DND-41 (cell line): Measurements from ENCODE around the gene TKFC.

Experiments used
- ATAC-seq: fragments of 200-7000 bp; cut with Tn5 transposase; 3 replicates; pipeline ENCODE4 v1.9.1; 2021; ENCODE audit warnings: low read depth; ENCODE audit not compliant: insufficient read depth
- DNase-seq: peaks from one replicate; pipeline ENCODE4 v3.0.0-alpha.2; 2020
- H2AFZ ChIP-seq: 2 replicates; pipeline ENCODE4 v1.6.0; 2012; ENCODE audit warnings: low read depth, low read length
- H3K27ac ChIP-seq: 2 replicates; pipeline ENCODE4 v1.5.1; 2012; ENCODE audit warnings: low read length, inconsistent platforms
- H3K27me3 ChIP-seq: fragments of 200-600 bp; sonication (generic); 2 replicates; pipeline ENCODE4 v1.6.0; 2012; ENCODE audit warnings: low read length, mild to moderate bottlenecking, inconsistent platforms; ENCODE audit not compliant: insufficient read depth, poor library complexity
- H3K36me3 ChIP-seq: 2 replicates; pipeline ENCODE4 v1.5.1; 2012; ENCODE audit warnings: low read length, inconsistent platforms; ENCODE audit not compliant: insufficient read depth
- H3K4me1 ChIP-seq: 2 replicates; pipeline ENCODE4 v1.5.1; 2012; ENCODE audit warnings: mild to moderate bottlenecking, low read length; ENCODE audit not compliant: insufficient read depth
- H3K4me2 ChIP-seq: 2 replicates; pipeline ENCODE4 v1.6.0; 2012; ENCODE audit warnings: mild to moderate bottlenecking, moderate library complexity, low read length, inconsistent platforms; ENCODE audit not compliant: insufficient read depth
- H3K4me3 ChIP-seq, 2 experiments: fragments of 200-600 bp in 1 of 2; shearing (Covaris generic) in 1 of 2; 2 replicates each; pipeline ENCODE4 v1.5.1; 2012 to 2016; ENCODE audit warnings: inconsistent platforms in 2 of 2, low read length in 2 of 2, mild to moderate bottlenecking in 2 of 2, low read depth in 1 of 2, moderate library complexity in 1 of 2
- H3K79me2 ChIP-seq: 2 replicates; pipeline ENCODE4 v1.6.0; 2012; ENCODE audit warnings: low read length, inconsistent platforms; ENCODE audit not compliant: insufficient read depth
- H3K9ac ChIP-seq: 2 replicates; pipeline ENCODE4 v1.6.0; 2012; ENCODE audit warnings: low read depth, mild to moderate bottlenecking, inconsistent platforms, low read length, moderate library complexity
- H3K9me3 ChIP-seq: 2 replicates; pipeline ENCODE4 v1.5.1; 2012; ENCODE audit warnings: low read length, moderate library complexity, mild to moderate bottlenecking, inconsistent platforms; ENCODE audit not compliant: insufficient read depth, severe bottlenecking
- H4K20me1 ChIP-seq: 2 replicates; pipeline ENCODE4 v1.6.0; 2012; ENCODE audit warnings: low read length; ENCODE audit not compliant: insufficient read depth
- CTCF ChIP-seq: IDR thresholded peaks from 2 replicates; pipeline ENCODE4 v1.5.1; 2012; ENCODE audit warnings: borderline replicate concordance, low read length, moderate library complexity, mild to moderate bottlenecking; ENCODE audit not compliant: poor library complexity, severe bottlenecking; ENCODE audit errors: extremely low read depth
- EZH2 ChIP-seq: IDR thresholded peaks from 3 replicates; pipeline ENCODE4 v1.6.1; 2012; ENCODE audit warnings: borderline replicate concordance, low read depth, mild to moderate bottlenecking, moderate library complexity, low read length, inconsistent platforms; ENCODE audit not compliant: severe bottlenecking

Gene TKFC

GRCh38 chr11:61297746-61298145 is 35.3 kb upstream of the TKFC start:
- Histone ChIP-seq H3K79me2 (no peaks in the 10 kb centered on the region), H4K20me1 (peaks cover 24% of the 10 kb centered on the region), H3K36me3 (peaks cover 48% of the 10 kb centered on the region), H3K9ac (no peak overlapping the region), H3K4me2 (no peak overlapping the region), H3K9me3 (no peaks in the 10 kb centered on the region), H3K4me3 (no peak overlapping the region), H3K27me3 (peaks cover 24% of the 10 kb centered on the region), H3K4me1 (peaks cover 25% of the 10 kb centered on the region), H2AFZ (no peak overlapping the region), H3K27ac (no peak overlapping the region)
- TF ChIP-seq EZH2 (no peak), CTCF (no peak)
- no peak for DNase-seq
- ATAC-seq: no peak

- Histone ChIP-seq H4K20me1 (peaks cover 19% of the 10 kb centered on the region), H3K9ac (no peak overlapping the region), H3K79me2 (no peaks in the 10 kb centered on the region), H3K9me3 (no peaks in the 10 kb centered on the region), H3K36me3 (peaks cover 58% of the 10 kb centered on the region), H3K27me3 (peaks cover 17% of the 10 kb centered on the region), H3K4me2 (no peak overlapping the region), H3K27ac (no peak overlapping the region), H3K4me3 (no peak overlapping the region), H3K4me1 (peaks cover 20% of the 10 kb centered on the region), H2AFZ (no peak overlapping the region)
- TF ChIP-seq EZH2: no peak
- TF ChIP-seq CTCF: no peak
- ATAC-seq (no peak), DNase-seq (no peak)
Observed at GRCh38 chr11:61298663-61299244, 34.3 kb upstream of the TKFC start.

GRCh38 chr11:61302550-61302949 is 30.5 kb upstream of the TKFC start:
- DNase-seq: no peak
- Histone ChIP-seq H3K4me3 (no peak overlapping the region), H3K36me3 (peaks cover 93% of the 10 kb centered on the region), H3K27ac (no peak overlapping the region), H2AFZ (no peak overlapping the region), H3K9ac (no peak overlapping the region), H4K20me1 (peaks cover 21% of the 10 kb centered on the region), H3K9me3 (no peaks in the 10 kb centered on the region), H3K4me1 (no peaks in the 10 kb centered on the region), H3K4me2 (no peak overlapping the region), H3K27me3 (no peaks in the 10 kb centered on the region), H3K79me2 (no peaks in the 10 kb centered on the region)
- ATAC-seq: no peak
- TF ChIP-seq EZH2: no peak
- TF ChIP-seq CTCF: no peak

- H3K4me3 ChIP-seq: no peak overlapping the region
- TF ChIP-seq EZH2: no peak
- TF ChIP-seq CTCF: no peak
- H3K79me2 ChIP-seq: no peaks in the 10 kb centered on the region
- no peaks in the 10 kb centered on the region for H3K4me1 ChIP-seq
- DNase-seq (no peak), ATAC-seq (no peak)
- no peaks in the 10 kb centered on the region for H3K9me3 ChIP-seq
- peaks cover 25% of the 10 kb centered on the region; the same call in 1 of the 2 replicates for H4K20me1 ChIP-seq
- H3K27me3 ChIP-seq: no peaks in the 10 kb centered on the region
- no peak overlapping the region for H2AFZ ChIP-seq
- no peak overlapping the region for H3K27ac ChIP-seq
- peaks cover 97% of the 10 kb centered on the region for H3K36me3 ChIP-seq
- no peak overlapping the region for H3K4me2 ChIP-seq
- no peak overlapping the region for H3K9ac ChIP-seq
Observed at GRCh38 chr11:61303725-61304124, 29.3 kb upstream of the TKFC start.
